GM10266 (cell line): ENCODE measurements around the gene USH2A.

Experiments used
- DNase-seq: peaks from one replicate; pipeline ENCODE4 v3.0.0; 2012; ENCODE audit errors: extremely low spot score
- CTCF ChIP-seq: IDR thresholded peaks from 2 replicates; pipeline ENCODE4 v1.5.1; 2012; ENCODE audit warnings: mild to moderate bottlenecking, low read depth; ENCODE audit not compliant: control insufficient read depth, insufficient read depth; ENCODE audit errors: missing control alignments

The USH2A gene

GRCh38 chr1:216209125-216209524 lies 214.1 kb downstream of the USH2A start:
- no peak for TF ChIP-seq CTCF
- DNase-seq = no peak

- TF ChIP-seq CTCF = no peak
Observed at GRCh38 chr1:216207154-216207553, 216.1 kb downstream of the USH2A start.

GRCh38 chr1:216205176-216205575 lies 218.1 kb downstream of the USH2A start:
- no peak for DNase-seq
- TF ChIP-seq CTCF = no peak

More at GRCh38 chr1:216207154-216207553, 216.1 kb downstream of the USH2A start:
- no peak for DNase-seq

GRCh38 chr1:216201946-216202345 lies 221.3 kb downstream of the USH2A start:
- TF ChIP-seq CTCF = no peak
- no peak for DNase-seq

GRCh38 chr1:216200941-216201340 lies 222.3 kb downstream of the USH2A start:
- DNase-seq = no peak
- no peak for TF ChIP-seq CTCF

- DNase-seq = no peak
- no peak for TF ChIP-seq CTCF
Observed at GRCh38 chr1:216194721-216195120, 228.5 kb downstream of the USH2A start.

GRCh38 chr1:216193839-216194443 lies 229.3 kb downstream of the USH2A start:
- TF ChIP-seq CTCF = no peak
- DNase-seq = no peak
